ENCODE measurements around the gene ITGB2.

Gene ITGB2

DNA sequence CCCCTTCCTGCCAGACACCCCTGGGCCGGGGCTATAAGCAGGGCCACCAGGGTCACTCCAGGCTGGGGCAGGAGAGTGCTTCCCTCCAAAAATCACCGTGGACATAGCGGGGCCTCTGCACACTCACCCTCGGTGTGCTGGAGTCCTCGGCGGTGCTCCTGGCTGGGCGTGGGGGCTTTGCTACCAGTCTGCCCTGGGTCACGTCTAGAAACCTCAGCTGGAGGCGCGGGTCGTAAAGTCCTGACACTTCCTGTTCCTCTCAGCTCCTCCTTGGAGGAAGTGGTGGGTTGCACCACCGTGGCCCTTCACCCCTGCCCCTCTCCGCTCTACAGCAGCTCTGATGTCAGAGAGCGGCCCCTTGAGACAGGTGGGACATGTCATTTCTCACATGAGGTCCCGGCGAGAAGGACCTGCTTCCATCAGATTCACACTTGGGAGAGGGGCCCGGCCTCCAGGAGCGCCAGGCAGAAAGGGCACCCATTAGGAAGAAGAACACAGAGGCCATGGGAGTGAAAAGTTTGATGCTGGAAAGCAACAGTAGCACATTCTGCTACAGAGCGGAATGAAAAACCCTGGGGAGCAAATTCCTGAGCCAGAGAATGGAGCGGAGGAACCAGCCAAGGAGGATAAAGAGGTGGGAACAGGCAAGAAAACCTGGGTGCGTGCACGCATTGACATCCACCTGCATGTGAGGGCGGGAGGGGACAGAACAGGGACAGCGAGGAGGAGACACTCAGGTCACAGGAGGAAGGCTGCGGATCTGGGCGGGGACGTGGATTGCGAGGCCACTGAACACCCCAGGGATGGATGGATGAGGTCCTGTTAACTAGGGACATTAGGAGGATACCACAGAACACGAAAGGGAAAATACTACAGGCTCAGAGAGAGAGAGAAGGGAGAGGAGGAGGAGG lies at the start of gene ITGB2:
ITGB2 (minus strand) TSS at position 206 of the 911 bp plus-strand sequence. CDS start 10,117 bp downstream, outside the sequence.
- peak; percentile 63 for DNase-seq (ENCODE audit: low spot score)

DNA sequence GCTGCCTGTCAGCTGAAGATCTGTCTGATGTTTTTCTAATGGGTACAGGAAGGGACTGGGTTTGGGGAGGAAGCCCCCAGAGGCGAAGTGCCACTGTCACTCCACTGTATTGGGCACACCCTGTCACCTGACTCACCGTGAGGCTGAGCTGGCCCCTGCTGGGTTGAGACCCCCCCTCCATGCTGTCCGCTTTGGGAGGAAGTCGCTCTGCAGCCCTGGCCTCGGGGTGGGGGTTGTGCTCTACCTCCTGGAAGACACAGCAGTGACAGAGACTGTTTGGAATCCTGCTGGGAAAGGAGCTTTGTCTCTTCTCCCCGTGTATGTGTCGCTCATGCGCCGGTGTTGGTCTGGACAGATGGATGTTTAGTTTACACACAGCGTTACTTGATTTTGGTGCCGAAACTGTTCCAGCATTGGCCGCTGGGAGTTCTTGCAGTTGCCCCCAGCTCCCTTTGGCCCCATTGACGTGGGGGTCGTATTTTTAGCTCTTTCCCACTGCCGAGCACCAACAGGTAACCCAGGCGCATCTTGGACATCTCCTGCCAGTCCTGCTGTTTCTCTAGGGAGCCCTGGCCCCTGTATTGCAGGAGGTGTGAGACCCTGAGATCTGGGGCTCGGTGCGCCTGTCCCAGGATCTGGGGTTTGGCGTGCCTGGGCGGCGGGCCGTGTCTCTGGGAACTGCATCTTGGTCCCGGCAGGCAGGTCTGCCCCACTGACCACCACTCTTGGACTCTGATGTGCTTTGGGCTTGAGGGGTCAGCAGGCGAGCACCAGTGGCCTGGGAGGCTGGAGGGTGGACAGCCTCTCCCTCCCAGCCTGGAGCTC lies 49.4 kb upstream of the ITGB2 start:
- DNase-seq (ENCODE audit: low spot score): no peak

DNA sequence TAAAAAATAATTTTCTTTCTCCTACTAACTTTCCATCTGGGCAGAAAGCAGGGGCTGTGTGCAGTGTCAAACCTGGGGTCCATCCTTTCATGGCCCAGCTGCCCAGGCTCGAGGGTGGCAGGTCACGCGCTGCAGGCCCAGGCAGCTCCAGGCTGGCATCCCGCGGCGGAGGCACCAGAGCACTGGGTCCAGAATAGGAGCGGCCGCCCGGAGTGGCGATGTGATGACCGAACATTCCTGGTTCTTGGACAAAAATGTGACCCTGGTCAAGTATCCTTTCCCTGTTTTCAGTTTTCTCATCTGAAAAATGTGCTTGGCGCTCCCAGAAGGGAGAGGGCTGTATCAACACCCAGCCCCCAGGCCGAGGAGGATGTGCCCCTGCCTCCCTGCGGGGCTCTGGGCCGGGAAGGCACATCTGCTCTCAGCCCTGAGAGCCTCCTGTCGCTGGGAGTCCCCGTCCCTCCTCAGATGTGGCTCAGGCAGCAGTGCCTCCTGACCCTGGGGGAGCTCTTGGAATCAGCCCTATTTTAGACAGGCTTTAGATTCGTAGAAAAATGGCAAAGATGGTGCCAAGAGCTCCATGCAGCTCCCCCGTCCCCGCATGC lies 48.5 kb upstream of the ITGB2 start:
- DNase-seq (ENCODE audit: low spot score): no peak

DNA sequence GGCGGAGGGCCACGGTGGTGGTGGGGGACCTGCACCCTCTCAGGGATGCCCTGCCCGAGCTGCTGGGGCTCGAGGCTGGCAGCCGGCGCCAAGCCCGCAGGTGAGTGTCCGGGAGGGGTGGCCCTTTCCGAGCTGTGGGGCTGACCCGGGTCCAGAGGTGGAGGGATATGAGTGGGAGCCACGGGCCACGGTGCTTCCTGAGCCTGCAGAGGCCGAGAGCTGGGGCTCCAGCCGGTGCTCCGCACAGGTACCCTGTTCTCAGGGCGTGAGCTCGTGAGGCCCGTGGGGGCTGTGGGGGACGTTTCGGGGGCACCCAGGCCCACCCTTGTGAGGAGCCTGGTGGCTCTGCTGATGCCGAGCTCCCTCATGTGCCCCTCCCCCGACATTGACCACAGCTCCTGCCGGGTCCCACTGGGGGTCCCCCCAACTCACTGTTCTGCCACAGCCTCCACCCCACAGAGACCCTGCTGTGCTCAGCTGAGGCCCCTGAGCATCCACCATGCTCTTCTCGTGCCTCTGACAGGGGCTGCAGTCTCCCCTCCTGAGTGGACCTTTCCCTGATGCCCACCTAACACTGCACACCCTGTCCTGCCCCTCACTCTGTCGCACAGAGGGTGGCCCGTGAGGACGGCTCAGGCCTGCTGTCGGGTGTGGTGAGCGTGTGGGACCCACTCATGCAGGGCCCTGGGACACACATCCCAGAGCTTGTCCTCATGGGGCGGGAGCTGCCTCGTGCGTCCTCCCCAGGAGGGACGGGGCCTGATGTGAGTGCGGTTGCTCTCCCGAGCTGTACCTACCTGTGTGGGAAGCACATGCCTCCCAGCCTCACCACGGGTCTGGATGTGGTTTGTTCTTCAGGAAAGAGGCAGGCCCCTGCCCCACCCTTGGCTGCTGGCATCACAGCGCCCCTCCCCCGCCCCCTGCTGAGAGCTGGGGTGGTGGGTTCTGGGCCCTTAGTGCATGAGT lies 46.7 kb upstream of the ITGB2 start:
- no peak for DNase-seq (ENCODE audit: low spot score)

DNA sequence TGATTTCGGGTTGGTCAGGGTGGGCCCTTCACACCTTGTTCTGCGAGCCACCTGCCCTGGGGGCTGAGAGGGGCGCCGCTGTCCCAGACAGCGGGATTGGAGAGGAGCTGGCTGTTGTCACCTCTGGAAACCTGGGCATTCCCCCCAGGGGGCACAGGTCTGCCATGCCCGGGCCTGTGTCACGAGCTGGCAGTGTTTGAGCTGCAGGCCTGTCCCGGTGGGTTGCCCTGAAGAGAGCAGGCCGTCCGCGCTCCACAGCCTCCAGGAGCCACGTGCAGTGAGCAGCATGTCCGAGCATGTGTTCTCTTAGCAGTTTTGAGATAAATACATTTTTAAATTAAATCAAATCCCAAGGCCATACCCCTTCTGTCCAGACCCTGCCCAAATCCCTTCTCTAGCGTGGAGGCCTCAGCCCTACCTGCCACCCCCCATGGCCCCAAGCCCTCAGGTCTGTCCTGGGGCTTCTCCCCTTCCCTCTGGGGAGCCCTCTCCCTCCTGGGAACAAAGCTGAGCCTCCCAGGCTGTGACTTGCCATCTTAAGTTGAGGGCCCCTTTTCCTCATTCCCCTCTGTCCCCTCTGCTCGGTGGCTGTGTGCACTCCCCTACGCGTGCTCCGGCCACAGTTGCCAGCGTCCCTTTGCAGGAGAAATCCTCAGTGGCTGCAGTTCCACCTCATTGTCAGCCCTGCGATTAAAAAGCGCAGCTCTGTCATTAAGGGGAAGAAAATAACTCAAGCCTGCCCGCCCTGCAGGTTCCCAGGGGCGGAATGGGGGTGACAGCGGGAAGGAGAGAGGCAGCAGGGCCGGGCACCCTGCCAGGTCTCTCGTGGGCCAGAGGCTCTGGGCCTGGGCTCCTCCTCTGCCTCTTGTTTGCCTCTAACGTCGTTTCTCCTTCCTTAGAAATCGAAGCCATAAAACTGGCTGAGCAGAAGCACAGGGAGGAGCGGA lies 45.7 kb upstream of the ITGB2 start:
- no peak for DNase-seq (ENCODE audit: low spot score)

- DNase-seq (ENCODE audit: low spot score): peak; percentile 17
Measured at GRCh38 chr21:44965251-44966022, 44.7 kb upstream of the ITGB2 start.

GRCh38 chr21:44964381-44964780 lies 43.7 kb upstream of the ITGB2 start:
- no peak for DNase-seq (ENCODE audit: low spot score)

- DNase-seq (ENCODE audit: low spot score): no peak
Measured at GRCh38 chr21:44962403-44962966, 41.8 kb upstream of the ITGB2 start.

DNA sequence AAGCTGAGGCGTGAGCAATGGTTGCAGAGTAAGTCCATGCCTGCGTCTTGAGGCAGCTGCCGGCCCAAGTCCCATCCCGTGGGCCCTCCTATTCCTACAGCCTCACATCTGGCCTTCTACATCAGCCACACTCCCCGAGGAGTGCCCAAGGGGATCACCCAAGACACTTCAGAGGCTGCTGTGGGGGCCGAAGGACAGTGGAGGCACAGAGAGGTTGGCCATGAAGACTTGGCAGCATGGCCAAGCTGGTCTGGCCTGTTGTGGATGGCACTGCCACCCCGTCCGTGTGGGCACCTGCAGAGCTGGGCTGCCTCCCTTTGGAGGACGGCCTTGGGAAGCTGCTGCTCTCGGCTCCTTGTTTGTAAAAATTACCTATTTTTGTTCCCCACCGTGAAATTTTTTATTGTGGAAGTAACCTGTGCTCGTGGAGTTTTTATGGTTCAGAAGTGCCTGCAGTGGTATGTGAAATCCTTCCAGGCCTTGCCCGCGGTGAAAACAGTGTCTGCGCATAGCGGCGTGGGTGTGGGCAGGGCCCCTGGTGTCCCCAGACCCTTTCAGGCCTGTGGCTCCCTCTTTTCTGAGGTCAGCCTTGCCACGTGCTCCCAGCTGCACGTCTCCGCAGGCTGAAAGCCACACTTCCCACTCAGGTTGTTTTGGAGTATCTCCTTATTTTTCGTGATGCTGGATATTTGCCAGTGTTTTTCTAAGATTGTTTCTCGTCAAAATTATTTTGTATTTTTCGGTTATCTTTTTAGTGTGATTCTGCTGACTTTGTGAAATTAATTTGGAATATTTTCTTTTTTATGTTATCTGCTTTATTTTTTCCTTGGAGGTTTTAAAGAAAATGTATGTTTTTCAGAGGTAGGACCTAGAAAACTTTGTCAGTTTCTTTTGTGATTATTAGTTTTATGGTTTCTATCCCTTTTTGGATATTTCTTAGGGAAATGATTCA lies 39.7 kb upstream of the ITGB2 start:
- no peak for DNase-seq (ENCODE audit: low spot score)

DNA sequence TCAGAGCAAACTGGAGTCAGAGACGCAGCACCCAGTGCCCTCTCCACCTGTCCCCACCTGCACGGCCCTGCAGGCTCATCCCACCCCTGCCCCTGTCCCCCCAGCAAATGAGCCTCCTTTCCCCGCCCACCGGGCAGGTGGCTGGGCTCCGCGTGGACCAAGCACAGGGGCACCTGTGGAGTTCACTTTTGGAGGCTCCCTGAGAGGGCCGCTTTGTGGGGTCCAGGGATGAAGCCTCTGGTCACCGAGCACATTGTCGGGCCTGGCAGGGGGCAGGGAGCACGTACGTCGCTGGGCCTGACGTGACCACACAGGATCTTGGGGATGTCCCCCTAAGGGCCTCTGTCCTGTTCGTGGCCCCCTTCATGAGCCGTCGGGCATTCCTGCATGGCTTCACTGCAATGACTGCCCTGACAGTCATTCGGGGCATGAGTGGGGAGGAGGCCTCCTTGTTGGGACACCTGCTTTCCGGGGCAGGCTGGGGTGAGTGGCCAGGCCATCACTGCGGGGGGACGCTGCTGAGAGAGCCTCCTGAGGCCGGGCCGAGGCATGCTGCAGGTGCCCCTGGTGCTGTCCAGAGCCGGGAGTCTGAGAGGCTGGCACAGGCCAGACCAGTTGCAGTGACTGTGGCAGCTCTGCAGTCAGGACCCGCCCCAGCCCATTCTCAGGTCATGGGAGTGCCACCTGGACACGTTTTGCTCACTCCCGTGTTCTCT lies 38.8 kb upstream of the ITGB2 start:
- no peak for DNase-seq (ENCODE audit: low spot score)

DNA sequence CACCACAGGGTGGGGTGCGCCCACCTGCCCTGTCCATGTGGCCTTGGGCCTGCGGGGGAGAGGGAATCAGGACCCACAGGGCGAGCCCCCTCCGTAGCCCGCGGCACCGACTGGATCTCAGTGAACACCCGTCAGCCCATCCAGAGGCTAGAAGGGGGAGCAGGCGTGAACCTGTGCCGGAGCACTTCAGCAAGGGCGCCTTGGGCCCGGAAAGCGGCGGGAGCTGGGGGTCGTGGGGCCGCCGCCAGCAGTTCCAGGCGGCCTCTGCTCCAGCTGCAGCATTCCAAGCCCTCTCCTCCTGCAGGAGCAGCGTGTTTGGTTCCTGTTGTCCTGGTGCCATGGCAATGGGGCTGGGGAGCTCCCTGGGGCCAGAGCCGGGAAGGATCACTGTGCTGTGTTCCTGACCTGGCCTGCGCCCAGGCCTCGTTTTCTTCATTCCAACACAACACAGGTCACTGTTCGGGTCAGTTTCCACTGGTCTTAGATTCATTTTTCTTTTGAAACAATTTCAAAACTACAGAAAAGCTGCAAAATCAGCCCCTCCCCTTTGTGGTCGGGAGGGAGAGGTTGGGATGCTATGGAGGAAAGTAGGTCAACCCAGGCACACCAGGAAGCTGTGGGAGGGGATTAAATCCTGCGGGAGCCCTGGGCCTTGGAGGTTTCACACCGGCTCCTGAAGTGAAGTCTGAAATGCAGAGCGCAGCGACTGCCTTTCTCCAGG lies 37.9 kb upstream of the ITGB2 start:
- no peak for DNase-seq (ENCODE audit: low spot score)

- DNase-seq (ENCODE audit: low spot score): no peak
Measured at GRCh38 chr21:44957901-44958451, 37.3 kb upstream of the ITGB2 start.

DNA sequence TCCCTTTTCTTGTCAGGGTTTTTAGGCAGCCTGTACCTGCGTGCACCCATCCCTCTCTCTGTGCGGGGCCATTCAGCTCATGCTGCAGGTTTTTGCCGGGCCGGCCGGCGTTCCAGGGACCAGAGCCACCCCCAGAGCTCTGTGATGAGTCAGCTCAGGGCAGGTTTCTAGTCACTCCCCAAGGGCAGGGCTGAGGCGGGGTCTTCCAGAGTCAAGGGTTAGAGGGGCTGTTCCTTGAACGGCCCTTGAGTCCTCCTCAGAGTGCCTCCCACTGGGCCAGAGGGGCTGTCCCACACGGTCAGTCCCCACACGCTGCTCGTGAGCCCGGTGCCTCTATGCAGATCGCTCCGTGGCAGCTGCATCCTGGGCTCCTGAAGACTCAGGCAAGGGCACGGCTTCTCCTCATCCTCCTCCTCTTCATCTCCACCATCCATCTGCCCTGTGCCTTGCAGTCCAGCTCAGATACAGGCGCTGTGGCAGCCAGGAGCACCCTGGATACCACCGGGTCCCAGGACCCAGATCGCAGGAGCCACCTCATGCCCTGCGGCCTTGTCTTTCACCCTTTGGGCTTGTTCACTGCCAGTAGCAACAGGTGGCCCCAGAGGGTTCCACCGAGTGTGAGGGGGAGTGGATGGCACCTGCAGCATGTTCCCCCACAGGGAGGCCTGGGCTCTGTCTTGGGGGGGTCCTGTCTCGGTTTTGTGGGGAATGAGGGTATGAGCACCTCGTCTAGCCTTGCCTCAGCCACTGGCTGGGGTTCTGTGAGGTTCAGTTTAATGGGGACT lies 36.5 kb upstream of the ITGB2 start:
- no peak for DNase-seq (ENCODE audit: low spot score)

GRCh38 chr21:44956356-44957046 lies 35.8 kb upstream of the ITGB2 start:
- DNase-seq (ENCODE audit: low spot score): no peak

GRCh38 chr21:44955798-44956175 lies 35.1 kb upstream of the ITGB2 start:
- no peak for DNase-seq (ENCODE audit: low spot score)

All from CD4-positive, alpha-beta T cell treated with Interleukin-2 at 100 ng/mL for 4 hours (primary cell).